ENCODE results near the gene HSPH1.

DNA sequence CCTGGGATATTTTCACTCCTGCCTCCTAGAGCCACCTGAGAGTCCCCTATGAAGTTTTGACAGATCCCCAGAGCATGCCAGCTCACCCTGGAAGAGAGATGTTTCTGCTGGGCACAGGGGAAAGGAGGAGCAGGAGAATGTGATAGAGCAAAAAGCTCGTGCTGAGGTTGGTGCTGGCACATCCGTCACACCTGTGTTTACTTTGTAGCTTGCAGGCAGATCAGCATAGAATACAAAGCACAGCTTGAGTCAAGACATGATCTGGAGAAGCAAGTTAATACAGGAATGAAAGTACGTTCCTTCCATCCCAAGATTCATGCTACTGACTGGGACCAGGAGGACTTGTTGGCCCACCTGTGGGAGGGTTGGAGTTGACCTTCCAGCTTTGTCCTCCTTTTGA lies 46.1 kb downstream of the HSPH1 start:
- TF ChIP-seq, protein P1, sequence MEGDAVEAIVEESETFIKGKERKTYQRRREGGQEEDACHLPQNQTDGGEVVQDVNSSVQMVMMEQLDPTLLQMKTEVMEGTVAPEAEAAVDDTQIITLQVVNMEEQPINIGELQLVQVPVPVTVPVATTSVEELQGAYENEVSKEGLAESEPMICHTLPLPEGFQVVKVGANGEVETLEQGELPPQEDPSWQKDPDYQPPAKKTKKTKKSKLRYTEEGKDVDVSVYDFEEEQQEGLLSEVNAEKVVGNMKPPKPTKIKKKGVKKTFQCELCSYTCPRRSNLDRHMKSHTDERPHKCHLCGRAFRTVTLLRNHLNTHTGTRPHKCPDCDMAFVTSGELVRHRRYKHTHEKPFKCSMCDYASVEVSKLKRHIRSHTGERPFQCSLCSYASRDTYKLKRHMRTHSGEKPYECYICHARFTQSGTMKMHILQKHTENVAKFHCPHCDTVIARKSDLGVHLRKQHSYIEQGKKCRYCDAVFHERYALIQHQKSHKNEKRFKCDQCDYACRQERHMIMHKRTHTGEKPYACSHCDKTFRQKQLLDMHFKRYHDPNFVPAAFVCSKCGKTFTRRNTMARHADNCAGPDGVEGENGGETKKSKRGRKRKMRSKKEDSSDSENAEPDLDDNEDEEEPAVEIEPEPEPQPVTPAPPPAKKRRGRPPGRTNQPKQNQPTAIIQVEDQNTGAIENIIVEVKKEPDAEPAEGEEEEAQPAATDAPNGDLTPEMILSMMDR (IDR thresholded peaks at IDR 0.05): no peak
- no peak for TF ChIP-seq EP300 (IDR thresholded peaks at IDR 0.05)
- TF ChIP-seq POLR2A (IDR thresholded peaks at IDR 0.05; ENCODE audit: low read depth): no peak

All from esophagus muscularis mucosa (tissue), 4 donors.